Endothelial cell (in vitro differentiated cells): ENCODE measurements around the gene ADSS2. TPM values are rescaled to one million over a fixed set of nuclear protein-coding genes. Genes with fewer than 3 reads are reported as not detected.

Experiments used
- DNase-seq: peaks from one replicate; pipeline ENCODE4 v3.0.0; 2021; ENCODE audit warnings: low spot score
- H3K27ac Mint-ChIP-seq: one replicate; pipeline ENCODE4 v1.8.0; 2021; ENCODE audit warnings: mixed read lengths, inconsistent platforms; ENCODE audit not compliant: unreplicated experiment
- H3K27me3 Mint-ChIP-seq: one replicate; pipeline ENCODE4 v1.8.0; 2021; ENCODE audit warnings: mild to moderate bottlenecking, moderate library complexity, mixed read lengths, inconsistent platforms; ENCODE audit not compliant: unreplicated experiment
- H3K36me3 Mint-ChIP-seq: one replicate; pipeline ENCODE4 v1.8.0; 2021; ENCODE audit warnings: mild to moderate bottlenecking, low read depth, mixed read lengths, inconsistent platforms; ENCODE audit not compliant: unreplicated experiment
- H3K4me1 Mint-ChIP-seq: one replicate; pipeline ENCODE4 v1.8.0; 2021; ENCODE audit warnings: mild to moderate bottlenecking, mixed read lengths, inconsistent platforms; ENCODE audit not compliant: unreplicated experiment
- H3K4me3 Mint-ChIP-seq: one replicate; pipeline ENCODE4 v1.8.0; 2021; ENCODE audit warnings: mild to moderate bottlenecking, mixed read lengths, inconsistent platforms; ENCODE audit not compliant: unreplicated experiment
- H3K9me3 Mint-ChIP-seq: one replicate; pipeline ENCODE4 v1.8.0; 2021; ENCODE audit warnings: mixed read lengths, inconsistent platforms; ENCODE audit not compliant: unreplicated experiment
- CTCF ChIP-seq: fragments of 200-600 bp; sonication (generic); IDR thresholded peaks from one replicate; pipeline ENCODE4 v1.5.0; 2021; ENCODE audit warnings: antibody characterized with exemption; ENCODE audit not compliant: unreplicated experiment
- total RNA-seq: library from RNA; stranded (reverse); fragmentation: NEBNext Ultra II Directional; extraction: Animal tissue kit (Norgen Biotek cat#: 25700); gene quantifications from one replicate; pipeline ENCODE4 v1.2.1, GENCODE V29; 2021; ENCODE audit not compliant: unreplicated experiment

Gene ADSS2
- total RNA-seq, 1 donor from 2014 or later, result 35.4 TPM

- no peak for TF ChIP-seq CTCF
- Mint-ChIP-seq H3K4me1 (no peaks in the 10 kb centered on the region), H3K4me3 (no peak overlapping the region), H3K9me3 (no peaks in the 10 kb centered on the region), H3K36me3 (no peaks in the 10 kb centered on the region), H3K27ac (no peak overlapping the region), H3K27me3 (no peaks in the 10 kb centered on the region)
- DNase-seq, result no peak
These were observed 65.1 kb downstream of the ADSS2 start for GRCh38 chr1:244386595-244386994.

GRCh38 chr1:244384066-244384465 lies 67.6 kb downstream of the ADSS2 start:
- Mint-ChIP-seq H3K4me3 (no peak overlapping the region), H3K9me3 (no peaks in the 10 kb centered on the region), H3K4me1 (no peaks in the 10 kb centered on the region), H3K27me3 (peaks cover 7% of the 10 kb centered on the region), H3K27ac (no peak overlapping the region), H3K36me3 (no peaks in the 10 kb centered on the region)
- TF ChIP-seq CTCF, result no peak
- no peak for DNase-seq

- H3K4me3 Mint-ChIP-seq, result no peak overlapping the region
- no peak for TF ChIP-seq CTCF
- H3K27me3 Mint-ChIP-seq, result peaks cover 7% of the 10 kb centered on the region
- no peaks in the 10 kb centered on the region for H3K4me1 Mint-ChIP-seq
- DNase-seq, result no peak
- H3K9me3 Mint-ChIP-seq, result no peaks in the 10 kb centered on the region
- no peaks in the 10 kb centered on the region for H3K36me3 Mint-ChIP-seq
- no peak overlapping the region for H3K27ac Mint-ChIP-seq
These were observed 68.3 kb downstream of the ADSS2 start for GRCh38 chr1:244383278-244383884.

- Mint-ChIP-seq H3K27me3 (peaks cover 7% of the 10 kb centered on the region), H3K27ac (no peak overlapping the region), H3K4me3 (no peak overlapping the region), H3K4me1 (no peaks in the 10 kb centered on the region), H3K36me3 (no peaks in the 10 kb centered on the region), H3K9me3 (no peaks in the 10 kb centered on the region)
- no peak for TF ChIP-seq CTCF
- no peak for DNase-seq
These were observed 69.7 kb downstream of the ADSS2 start for GRCh38 chr1:244381878-244382565.

- Mint-ChIP-seq H3K36me3 (no peaks in the 10 kb centered on the region), H3K4me1 (no peaks in the 10 kb centered on the region), H3K27me3 (peaks cover 12% of the 10 kb centered on the region), H3K9me3 (no peaks in the 10 kb centered on the region), H3K27ac (no peak overlapping the region), H3K4me3 (no peak overlapping the region)
- TF ChIP-seq CTCF, result no peak
- DNase-seq, result no peak
These were observed 75.6 kb downstream of the ADSS2 start for GRCh38 chr1:244376126-244376525.
